ENCODE measurements around the gene HDHD5.

DNA sequence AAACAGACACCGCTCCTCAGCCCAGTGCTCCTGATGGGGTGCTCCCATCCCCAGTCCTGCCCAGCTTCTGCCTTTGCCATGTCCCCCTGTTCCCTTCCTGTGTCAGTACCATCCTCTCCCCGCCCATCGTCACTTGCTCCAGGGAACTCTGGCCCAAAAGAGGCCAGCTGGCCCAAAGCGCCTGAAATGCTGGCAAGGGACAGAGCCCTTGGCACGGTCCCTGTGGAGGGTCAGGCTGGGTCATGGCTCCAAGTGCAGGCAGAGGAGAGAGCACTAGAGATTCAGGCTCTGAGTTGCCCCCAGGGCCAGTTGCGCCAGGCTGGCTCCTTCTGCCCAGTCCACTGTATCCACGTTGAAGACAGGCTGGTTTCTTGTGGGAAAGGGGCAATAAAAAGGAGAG, 8.4 kb upstream of the HDHD5 start:
- TF ChIP-seq EGR1 (IDR thresholded peaks at IDR 0.05; ENCODE audit: low read depth in 2 of 2) (no peak), RAD21 (IDR thresholded peaks at IDR 0.05) (peak; percentile 45 to 66), JUND (IDR thresholded peaks at IDR 0.05) (peak in 1 of 2 donors; percentile 33), HNF4A (conservative IDR thresholded peaks at IDR 0.05) (peak; percentile 67 to 78), TAF1 (conservative IDR thresholded peaks at IDR 0.05) (no peak), NR2F2 (IDR thresholded peaks at IDR 0.05) (peak; percentile 86), GABPA (IDR thresholded peaks at IDR 0.05 in 1 of 2, conservative IDR thresholded peaks at IDR 0.05 in 1 of 2) (no peak), HNF4G (IDR thresholded peaks at IDR 0.05) (peak; percentile 27)
- TF ChIP-seq, protein P1, sequence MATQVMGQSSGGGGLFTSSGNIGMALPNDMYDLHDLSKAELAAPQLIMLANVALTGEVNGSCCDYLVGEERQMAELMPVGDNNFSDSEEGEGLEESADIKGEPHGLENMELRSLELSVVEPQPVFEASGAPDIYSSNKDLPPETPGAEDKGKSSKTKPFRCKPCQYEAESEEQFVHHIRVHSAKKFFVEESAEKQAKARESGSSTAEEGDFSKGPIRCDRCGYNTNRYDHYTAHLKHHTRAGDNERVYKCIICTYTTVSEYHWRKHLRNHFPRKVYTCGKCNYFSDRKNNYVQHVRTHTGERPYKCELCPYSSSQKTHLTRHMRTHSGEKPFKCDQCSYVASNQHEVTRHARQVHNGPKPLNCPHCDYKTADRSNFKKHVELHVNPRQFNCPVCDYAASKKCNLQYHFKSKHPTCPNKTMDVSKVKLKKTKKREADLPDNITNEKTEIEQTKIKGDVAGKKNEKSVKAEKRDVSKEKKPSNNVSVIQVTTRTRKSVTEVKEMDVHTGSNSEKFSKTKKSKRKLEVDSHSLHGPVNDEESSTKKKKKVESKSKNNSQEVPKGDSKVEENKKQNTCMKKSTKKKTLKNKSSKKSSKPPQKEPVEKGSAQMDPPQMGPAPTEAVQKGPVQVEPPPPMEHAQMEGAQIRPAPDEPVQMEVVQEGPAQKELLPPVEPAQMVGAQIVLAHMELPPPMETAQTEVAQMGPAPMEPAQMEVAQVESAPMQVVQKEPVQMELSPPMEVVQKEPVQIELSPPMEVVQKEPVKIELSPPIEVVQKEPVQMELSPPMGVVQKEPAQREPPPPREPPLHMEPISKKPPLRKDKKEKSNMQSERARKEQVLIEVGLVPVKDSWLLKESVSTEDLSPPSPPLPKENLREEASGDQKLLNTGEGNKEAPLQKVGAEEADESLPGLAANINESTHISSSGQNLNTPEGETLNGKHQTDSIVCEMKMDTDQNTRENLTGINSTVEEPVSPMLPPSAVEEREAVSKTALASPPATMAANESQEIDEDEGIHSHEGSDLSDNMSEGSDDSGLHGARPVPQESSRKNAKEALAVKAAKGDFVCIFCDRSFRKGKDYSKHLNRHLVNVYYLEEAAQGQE (IDR thresholded peaks at IDR 0.05): peak; percentile 85
- TF ChIP-seq, protein P2, sequence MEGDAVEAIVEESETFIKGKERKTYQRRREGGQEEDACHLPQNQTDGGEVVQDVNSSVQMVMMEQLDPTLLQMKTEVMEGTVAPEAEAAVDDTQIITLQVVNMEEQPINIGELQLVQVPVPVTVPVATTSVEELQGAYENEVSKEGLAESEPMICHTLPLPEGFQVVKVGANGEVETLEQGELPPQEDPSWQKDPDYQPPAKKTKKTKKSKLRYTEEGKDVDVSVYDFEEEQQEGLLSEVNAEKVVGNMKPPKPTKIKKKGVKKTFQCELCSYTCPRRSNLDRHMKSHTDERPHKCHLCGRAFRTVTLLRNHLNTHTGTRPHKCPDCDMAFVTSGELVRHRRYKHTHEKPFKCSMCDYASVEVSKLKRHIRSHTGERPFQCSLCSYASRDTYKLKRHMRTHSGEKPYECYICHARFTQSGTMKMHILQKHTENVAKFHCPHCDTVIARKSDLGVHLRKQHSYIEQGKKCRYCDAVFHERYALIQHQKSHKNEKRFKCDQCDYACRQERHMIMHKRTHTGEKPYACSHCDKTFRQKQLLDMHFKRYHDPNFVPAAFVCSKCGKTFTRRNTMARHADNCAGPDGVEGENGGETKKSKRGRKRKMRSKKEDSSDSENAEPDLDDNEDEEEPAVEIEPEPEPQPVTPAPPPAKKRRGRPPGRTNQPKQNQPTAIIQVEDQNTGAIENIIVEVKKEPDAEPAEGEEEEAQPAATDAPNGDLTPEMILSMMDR (IDR thresholded peaks at IDR 0.05; ENCODE audit: low read depth, low read length, missing input control): no peak
- TF ChIP-seq, protein P3, sequence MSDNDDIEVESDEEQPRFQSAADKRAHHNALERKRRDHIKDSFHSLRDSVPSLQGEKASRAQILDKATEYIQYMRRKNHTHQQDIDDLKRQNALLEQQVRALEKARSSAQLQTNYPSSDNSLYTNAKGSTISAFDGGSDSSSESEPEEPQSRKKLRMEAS (IDR thresholded peaks at IDR 0.05): no peak

Data from liver (tissue), 3 donors.